SHP77 treated with DMSO at 0.1 percent for 48 hours (cell line): Measurements from ENCODE around the gene NAV3.

Source experiments
- DNase-seq: peaks from one replicate; lab custom pipeline; 2025; lab: John Stamatoyannopoulos, UW

Gene NAV3

DNA sequence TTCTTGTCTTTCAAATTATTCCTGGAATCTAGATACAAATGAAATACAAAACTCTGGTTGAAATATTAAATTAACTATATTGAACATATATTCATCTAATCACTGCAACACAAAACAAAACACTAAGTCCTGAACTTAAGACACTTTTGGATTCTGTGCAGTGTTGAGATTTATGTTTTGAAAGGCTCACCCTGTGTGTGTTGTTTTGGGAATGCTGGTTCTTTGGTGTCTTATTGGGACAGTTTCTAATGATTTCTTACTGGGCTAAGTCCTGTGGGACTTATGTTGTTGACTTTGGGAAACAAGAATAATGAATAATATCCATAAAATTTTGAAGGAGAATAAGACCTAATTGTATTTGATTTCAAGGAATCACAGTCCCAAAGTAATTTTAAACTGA lies 153.2 kb downstream of the NAV3 start:
- DNase-seq, result no peak

DNA sequence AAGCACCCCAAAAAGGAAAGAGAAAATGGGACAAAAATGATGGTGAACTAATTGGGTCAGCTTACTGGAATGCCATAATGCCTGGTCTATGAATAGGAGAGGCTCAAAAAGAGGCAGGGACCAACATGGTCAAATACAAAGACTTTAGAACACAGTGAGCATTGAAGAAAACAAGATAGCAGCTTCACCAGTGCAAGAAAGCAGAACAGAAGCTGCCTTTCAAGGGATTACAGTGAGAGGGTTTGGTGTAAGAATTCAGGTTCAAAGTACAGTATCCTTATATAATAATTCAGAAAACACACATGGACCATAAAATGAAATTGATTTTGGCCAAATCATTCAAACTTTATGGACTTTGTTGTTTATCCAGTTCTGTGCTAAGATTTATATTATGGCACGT lies 162.1 kb downstream of the NAV3 start:
- no peak for DNase-seq

DNA sequence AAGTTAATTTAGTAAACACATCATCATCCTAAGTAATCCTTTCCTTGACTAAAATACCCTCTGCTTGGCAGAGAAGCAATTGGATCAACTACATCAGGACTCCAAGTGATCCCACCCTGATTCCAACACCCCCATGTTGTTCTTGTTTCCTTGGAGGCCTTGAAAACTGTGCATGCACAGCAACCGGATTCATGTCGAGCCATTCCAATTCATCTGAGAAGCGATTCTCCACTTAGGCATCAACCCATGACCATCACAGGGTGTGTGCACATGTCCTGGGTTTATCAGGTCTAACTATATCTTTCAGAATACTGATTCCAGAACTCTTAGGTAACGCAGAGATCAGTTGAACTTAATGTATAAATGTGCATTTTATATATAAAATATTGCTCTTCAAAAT lies 163.0 kb downstream of the NAV3 start:
- no peak for DNase-seq

DNA sequence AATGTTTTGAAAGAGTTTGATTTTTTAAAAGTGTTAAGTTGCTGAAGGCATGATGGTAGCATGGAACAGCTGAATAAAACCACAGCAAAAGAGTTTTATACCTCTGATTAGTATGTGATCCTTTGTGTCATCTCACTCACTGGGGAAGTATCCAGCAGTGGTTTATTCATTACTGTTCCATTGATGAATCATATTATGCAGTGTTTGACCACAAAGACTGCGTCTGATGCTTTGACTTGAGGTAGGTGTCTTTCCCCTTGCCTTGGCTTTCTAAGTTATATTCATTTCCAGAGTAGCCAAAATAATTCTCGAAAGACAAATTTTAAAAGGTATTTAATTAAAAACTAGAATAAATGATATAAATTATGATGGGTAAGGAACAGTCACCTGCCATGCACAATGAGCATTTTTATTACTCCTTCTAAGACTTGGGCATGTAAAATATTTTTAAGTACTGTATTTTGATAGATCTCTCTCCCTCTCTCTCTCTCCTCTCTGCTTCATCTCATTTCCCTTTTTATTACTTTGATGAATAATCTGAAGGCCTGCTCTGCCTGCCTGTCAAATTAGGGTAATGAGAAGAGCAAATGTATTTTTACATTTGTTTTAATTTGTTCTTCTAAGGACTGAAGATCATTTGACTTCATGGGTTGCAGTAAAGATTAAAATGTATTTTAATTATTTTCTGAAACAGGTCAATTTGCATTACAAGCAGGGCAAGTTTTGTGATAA lies 164.9 kb downstream of the NAV3 start:
- DNase-seq, result no peak

DNA sequence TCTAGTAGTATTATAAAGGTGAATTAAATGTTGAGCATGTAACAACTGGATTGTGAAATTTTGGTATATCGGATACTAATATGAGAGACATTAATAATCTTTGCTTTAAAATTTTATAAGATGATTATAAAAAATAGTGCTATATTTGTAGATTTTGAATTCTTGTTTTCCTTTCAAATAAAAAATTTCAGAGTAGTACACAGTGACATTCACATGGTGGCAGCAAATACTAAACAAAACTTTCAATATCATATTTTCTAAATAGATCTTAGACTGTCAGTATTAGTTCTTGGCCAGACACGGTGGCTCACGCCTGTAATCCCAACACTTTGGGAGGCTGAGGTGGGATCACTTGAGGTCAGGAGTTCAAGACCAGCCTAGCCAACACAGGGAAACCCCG lies 166.0 kb downstream of the NAV3 start:
- no peak for DNase-seq

DNA sequence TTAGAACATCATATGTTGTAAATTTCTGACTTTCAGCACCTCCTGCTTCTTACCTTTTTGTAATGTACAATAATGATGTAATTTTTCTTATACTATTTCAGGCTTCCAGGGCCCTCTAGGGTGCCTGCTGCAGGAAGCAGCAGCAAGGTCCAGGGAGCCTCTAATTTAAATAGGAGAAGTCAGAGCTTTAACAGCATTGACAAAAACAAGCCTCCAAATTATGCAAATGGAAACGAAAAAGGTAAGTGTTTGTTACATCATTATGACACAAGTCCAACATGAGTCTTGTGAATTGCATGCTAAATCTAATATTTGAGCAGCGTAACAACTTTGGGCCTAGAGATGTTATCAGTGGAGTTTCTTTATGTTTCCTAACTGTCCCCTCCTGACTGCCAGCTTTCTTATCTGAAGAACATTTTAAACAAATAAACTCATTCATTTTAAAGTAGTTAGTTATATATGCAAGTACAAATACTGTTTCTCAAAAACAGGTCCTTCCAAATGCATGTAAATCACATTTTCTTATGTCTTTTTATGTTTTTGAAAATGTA lies 167.6 kb downstream of the NAV3 start:
- no peak for DNase-seq

DNA sequence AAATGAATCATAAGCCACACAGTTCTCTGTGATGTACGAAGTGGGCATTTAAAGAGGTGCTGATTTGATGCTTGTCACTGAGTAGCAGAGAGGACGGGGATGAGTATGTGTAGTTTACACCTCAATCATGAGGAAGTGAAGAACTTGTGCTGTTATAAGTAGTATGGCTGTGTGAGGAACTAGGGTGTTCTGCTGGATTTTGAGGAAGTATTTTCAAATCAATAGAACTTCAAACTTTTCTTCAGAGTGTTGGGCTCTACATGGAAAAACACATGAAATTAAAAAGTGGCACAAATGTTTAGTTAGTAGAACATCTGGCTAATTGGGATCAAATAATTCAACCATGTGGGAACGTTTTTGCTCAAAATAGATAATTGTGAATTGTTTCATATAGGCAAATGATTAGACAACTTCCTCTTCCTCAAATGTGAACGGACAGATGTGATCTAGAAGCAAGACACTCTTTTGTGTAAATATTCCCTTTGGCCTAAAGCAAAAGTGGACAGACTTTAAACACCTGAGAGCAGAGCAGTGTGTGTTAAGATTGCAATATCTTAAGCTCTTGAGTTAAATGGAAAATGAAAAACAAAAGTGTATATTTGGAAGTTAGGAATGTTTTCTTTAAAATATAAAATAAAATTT lies 168.5 kb downstream of the NAV3 start:
- no peak for DNase-seq

DNA sequence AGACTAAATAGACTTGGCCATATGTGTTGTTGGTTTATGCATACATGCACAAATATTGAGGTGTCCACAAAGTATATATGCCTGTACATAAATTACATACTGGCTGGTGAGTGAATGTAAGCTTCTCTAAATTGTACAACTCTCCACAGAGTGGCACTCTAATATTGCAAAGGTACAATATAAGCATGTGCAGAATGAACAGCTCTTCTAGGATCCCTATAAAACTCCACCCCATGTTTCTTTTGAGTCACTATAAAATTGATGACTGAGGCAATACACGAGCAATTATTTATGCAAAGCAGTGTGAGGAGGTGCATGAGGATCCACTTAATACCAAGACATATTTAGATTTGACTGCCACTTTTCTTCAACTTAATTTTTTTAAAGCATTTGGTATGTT lies 172.2 kb downstream of the NAV3 start:
- DNase-seq, result peak; percentile 56

DNA sequence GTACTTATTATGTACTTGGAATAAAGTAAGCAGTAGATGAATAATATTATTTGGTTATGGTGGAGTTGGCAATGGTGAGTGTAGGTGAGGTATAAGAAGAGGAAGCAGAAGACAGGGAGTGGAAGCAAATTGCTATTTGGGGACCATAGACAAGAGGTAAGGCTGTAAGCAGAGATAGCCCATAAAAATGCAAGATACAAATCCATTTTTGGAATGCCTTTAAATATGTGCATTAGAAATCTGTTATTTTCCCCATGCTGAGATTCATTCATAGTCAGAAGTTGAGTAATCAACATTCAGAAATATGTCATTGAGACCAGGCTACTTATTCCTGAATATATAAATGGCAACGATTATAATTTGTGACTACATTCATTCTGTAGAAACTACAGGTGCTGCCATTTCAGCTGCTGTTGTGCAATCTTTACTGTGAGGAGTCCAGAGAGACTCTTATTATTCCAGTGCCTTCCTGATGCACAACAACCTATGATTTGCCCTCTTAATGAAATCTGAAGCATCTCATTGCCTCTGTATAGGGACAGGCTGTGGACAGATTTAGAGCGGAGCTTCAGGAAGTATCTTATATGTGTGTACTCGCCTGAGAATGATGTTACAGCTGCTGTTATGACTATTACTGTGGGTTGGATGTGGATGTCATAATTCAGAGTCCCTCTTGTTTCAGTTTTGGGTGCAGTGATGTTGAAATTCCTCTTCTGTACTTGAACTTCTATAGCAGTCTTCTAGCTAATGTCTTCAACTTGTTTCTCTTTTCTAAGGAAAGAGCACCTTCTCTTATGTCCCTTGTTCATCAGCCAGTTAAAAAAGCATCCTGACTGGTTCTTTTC lies 173.8 kb downstream of the NAV3 start:
- DNase-seq, result no peak

DNA sequence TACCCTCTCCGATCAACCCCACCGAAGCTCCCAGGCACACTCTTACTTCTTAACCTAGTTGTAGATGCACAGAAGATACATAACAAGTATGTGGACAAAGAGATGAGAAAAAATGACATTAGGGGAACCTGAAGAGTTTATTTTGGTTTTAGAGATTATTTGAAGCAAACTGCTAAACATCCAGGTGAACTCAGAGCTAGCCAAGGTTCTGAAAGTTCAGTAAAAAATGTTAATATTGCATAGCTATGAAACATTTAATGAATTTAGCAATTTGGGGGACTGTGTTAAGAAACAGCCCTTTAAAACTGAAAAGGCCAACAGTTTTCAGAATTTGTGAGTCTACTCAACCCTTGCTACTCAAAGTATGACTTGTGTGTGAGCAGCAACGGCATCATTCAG lies 174.4 kb downstream of the NAV3 start:
- no peak for DNase-seq

DNA sequence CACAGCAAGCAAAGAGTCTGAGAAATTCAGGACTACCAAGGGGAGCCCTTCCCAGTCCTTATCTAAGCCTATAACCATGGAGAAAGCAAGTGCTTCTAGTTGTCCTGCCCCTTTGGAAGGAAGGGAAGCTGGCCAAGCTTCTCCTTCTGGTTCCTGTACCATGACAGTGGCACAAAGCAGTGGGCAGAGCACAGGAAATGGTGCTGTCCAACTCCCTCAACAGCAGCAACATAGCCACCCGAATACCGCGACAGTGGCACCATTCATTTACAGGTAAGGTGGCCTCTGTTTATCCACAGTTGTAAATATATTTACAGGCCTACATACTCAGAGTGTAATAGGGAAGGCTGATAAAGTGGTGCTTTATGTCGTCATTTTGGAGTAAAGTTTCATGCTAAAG lies 176.5 kb downstream of the NAV3 start:
- no peak for DNase-seq

DNA sequence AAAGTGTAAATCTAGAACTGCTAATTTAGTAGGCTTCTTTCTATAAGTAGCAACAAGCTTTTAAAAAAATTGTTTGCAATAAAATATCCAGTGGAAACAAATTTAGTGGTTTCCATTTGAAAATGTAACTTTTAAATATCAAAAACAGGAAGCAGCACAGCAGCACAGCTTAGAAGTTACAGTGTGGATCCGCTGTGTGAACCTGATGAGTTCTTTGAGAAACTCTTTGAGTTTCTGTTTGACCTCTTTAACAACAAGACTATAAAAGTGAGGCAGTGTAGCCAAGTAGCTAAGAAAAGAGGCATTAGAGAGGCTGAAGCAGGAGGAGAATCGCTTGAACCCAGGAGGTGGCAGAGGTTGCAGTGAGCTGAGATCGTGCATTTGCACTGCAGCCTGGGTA lies 178.3 kb downstream of the NAV3 start:
- DNase-seq, result no peak

DNA sequence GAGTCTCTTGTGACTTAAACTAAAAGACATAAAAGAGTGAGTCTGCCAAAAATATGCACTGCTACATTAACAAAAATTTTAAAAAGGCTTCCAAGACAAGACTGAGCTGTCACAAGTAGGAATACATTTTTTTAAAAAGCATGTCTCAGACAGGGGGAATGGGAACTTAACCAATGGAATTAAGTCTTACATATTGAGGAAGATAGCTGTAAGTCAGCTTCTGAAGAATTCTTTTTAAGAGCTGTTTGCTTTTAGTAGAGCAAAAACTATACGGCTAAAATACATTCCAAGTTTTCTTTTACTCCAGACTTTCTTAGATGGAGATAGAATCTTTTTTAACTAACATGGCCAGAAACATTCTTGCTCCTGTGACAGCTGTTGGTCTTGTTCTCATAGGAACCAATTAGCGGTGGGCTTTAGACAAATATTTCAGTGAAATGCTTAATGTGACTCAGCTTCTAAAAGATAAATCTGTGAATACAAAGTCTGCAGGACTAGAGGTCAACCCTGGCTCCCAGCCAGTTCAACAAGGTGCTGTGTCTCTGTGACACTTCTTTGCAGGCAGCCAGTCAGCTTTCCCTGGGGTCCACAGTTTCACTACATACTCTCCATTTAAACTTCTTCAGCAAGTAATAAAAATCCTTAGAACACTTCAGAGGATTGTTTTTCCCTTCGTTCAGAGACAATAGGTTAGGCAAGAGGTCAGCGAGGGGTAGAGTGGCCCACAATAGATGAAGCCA lies 187.6 kb downstream of the NAV3 start:
- DNase-seq, result no peak

DNA sequence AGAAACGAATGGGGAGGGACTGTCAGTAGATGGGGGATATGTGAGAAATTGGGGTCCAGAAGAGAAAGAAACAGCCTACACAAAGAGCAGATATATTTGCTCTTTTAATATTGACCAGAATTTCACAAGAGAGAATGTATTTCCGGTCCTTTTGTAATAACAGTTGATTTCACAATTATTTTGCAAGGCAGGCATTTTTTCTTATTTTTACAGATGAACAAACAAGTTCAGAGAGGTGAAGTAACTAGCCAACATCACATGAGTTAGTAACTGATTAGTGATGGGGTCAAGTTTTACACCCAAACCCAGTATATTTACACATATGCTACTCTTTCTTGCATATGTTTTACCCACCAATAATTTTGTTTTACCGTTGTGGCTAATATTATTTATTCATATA lies 188.2 kb downstream of the NAV3 start:
- no peak for DNase-seq

DNA sequence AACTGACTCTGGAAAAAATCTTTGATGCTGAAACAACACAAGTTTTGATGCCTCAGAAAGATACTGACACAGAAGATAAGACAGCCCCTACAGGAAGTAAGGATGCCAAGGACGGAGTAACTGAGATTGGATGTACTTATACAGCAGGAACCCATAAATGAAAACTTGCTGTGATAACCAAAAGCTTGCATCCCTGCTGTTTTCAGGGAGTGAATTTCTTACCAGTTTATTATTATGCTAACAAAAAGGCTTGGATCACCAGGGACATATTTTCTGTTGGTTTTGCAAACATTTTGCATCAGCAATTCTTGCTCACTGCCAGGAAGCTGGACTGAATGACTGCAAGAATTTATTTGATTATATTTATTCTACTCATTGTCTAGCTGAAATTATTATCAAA lies 197.7 kb downstream of the NAV3 start:
- no peak for DNase-seq

DNA sequence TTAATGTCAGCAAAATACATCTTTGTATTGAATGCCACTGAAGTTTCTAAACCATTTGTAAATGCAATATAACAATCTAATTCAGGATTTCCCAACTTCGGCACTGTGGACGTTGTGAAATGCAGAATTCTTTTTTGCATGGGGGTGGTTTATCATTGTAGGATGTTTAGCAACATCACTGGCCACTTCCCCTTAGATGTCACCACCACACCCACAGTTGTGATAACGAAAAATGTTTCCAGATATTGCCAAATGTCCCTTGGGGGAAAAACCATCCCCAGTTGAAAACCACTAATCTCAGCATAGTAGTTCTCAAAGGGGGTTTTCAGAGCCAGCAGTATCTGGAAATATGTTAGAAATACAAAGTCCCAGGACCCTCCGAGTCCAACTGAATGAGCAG lies 203.3 kb downstream of the NAV3 start:
- no peak for DNase-seq

DNA sequence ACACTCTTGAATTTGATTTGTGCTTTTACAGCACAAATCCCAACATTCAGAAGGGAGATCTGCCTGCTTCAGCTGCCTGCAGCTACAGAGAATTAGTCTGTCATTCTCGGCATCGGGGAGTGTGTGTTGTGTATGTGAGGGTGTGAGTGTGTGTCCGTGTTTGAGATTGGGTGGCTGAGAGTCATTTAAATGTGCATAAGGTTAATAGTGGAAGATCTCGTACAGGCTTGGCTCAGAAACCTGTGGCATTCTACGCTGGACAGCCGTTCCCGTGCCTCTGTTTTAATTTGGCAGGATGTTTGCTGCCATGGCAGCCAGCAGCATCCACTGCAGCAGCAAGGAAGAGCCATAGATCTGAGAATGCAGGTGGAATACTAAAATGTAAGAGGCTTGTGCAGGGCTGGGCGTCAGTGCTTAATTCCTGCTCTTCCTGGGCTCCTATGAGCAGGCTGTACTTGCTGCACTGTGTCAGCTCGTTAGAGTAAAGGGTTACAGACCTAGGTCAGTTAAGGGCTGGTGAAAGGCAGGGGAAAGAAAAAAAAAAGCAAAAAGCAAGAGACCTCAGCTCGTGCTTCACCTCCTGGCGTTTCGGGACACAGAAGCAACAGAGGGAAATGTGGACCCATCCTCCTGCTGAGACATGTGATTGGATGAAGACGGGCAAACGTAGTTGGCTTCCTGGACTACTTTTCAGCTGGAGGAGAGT lies 205.4 kb downstream of the NAV3 start:
- DNase-seq, result no peak

DNA sequence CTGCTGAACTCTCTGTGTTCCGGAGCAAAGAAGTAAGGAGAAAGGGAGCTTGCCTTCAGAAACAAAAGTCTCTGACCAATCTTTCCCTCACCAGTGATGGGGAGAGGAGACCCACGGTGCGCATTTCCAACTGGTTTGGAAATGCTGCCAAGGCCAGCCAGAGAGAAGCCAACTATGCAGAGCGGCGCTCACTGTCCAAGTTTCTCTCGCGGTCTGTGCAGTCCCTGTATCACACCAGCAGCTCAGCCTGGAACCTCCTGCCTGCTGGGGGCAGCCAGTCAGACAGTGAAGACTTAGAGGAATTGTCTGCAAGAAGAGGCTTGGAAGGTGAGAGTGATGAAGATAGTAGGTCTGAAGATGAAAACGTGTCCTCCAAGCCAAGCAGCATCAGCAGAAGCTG lies 206.2 kb downstream of the NAV3 start:
- no peak for DNase-seq

DNA sequence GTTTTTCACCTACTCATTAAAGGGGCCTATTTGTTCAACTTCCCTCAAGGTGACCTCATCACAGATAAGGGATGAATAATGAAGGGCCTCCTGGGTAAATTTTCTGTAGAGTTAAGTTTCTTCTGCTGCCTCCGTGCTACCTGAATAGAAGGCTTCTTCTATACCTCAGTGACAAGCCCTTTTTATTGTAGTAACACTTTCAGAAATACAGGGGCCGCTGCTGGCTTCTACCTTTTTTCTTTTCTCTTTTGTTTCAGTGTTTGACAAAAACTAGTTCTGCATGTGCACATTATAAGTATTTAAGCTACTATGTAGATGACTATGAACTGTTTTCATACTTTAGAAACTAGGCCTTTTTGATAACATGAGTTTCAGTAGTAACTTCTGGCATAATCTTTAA lies 207.0 kb downstream of the NAV3 start:
- DNase-seq, result no peak

DNA sequence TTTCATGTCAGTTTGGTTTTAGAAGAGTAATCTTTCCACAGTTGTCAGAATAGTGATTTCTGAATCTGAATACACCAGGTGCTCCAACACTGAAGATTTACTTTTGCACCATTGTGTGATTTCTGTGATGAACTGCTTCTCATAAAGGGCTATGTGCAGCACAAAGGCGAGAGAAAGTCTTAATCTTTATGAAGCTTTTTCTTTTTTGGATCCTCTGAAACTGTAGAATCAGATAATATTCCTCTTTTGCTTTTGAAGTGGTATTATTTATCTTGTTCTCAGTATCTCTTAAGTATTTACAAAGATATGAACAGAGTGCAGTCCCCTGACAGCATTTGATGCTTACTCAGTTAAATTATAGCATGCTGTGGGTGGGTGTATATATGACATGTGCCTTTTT lies 207.8 kb downstream of the NAV3 start:
- no peak for DNase-seq

DNA sequence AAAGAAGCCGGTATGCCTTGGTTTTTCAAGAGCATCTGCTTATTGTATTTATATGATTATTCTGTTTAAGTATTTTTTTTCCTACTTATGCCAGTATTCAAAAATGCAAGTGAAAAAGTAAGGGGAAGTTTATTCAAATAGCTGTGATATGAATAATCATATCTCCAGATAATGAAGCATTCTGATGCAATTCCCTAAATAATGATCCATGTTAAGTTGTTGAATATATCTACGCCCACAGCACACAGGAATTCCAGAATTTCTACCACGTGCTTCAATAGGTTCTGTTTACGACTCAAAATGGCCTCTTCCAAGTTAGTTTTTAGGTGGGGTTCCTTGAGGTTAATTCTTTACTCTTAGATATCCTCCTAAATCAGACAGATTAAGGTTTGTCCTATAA lies 208.3 kb downstream of the NAV3 start:
- DNase-seq, result no peak

DNA sequence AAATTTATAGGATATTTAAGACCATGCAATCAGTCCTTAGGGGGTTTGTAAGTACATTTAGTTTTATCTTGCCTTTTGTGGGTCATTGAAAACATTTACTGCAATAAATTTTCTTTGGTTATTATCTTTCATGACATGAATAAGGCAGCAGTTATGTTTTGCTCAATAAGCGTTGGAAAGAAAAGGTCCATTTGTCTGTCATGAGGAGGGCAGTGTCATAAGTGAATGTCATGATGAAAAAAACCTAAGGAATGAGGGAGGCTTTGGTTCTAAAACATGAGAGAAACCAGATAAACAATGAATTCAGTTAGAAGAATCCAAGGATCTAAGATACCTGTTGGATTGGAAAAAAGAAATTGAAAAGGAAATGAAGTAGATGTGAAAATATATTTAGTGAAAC lies 209.4 kb downstream of the NAV3 start:
- no peak for DNase-seq
